ENCODE measurements around the gene APBA1. TPM values are rescaled to one million over a fixed set of nuclear protein-coding genes. Genes with fewer than 3 reads are reported as not detected.
"Not testable (repeated sequence)": the region's sequence is repeated elsewhere in the genome, so short reads cannot be mapped to it uniquely, and the experiment has no call there.

APBA1 gene
- total RNA-seq, 1 experiment from 2014 or later = not detected

- no peak overlapping the region for H3K9ac ChIP-seq (ENCODE audit: low read length)
- H3K4me2 ChIP-seq (ENCODE audit: low read depth, low read length, poor library complexity, severe bottlenecking) = no peak overlapping the region
- no peaks in the 10 kb centered on the region for H3K36me3 ChIP-seq (ENCODE audit: insufficient read depth, low read length)
- no peaks in the 10 kb centered on the region for H3K79me2 ChIP-seq (ENCODE audit: low read length)
- DNase-seq = no peak
- H3K4me3 ChIP-seq (ENCODE audit: low read length) = no peak overlapping the region
- no peaks in the 10 kb centered on the region for H3K9me3 ChIP-seq (ENCODE audit: low read length)
- H4K20me1 ChIP-seq (ENCODE audit: insufficient read depth, low read depth, low read length) = no peaks in the 10 kb centered on the region
- H3K4me1 ChIP-seq (ENCODE audit: low read length) = no peaks in the 10 kb centered on the region
- no peaks in the 10 kb centered on the region for H3K27me3 ChIP-seq (ENCODE audit: low read length)
- H3K27ac ChIP-seq (ENCODE audit: low read length) = no peak overlapping the region
- H2AFZ ChIP-seq (ENCODE audit: low read length) = no peak overlapping the region
- H3K9me2 ChIP-seq (replicated peaks; ENCODE audit: insufficient read depth, low read length) = no peaks in the 10 kb centered on the region
These were observed 229.0 kb downstream of the APBA1 start for GRCh38 chr9:69443178-69443577.

- no peaks in the 10 kb centered on the region for H3K9me3 ChIP-seq (ENCODE audit: low read length)
- no peaks in the 10 kb centered on the region for H3K9me2 ChIP-seq (replicated peaks; ENCODE audit: insufficient read depth, low read length)
- no peaks in the 10 kb centered on the region for H3K27me3 ChIP-seq (ENCODE audit: low read length)
- no peak overlapping the region for H3K27ac ChIP-seq (ENCODE audit: low read length)
- H3K4me3 ChIP-seq (ENCODE audit: low read length) = no peak overlapping the region
- H3K36me3 ChIP-seq (ENCODE audit: insufficient read depth, low read length) = no peaks in the 10 kb centered on the region
- H3K4me1 ChIP-seq (ENCODE audit: low read length) = no peaks in the 10 kb centered on the region
- no peak overlapping the region for H3K4me2 ChIP-seq (ENCODE audit: low read depth, low read length, poor library complexity, severe bottlenecking)
- H4K20me1 ChIP-seq (ENCODE audit: insufficient read depth, low read depth, low read length) = no peaks in the 10 kb centered on the region
- no peak overlapping the region for H2AFZ ChIP-seq (ENCODE audit: low read length)
- no peak for DNase-seq
- H3K9ac ChIP-seq (ENCODE audit: low read length) = no peak overlapping the region
- no peaks in the 10 kb centered on the region for H3K79me2 ChIP-seq (ENCODE audit: low read length)
These were observed 229.7 kb downstream of the APBA1 start for GRCh38 chr9:69442486-69442885.

- H4K20me1 ChIP-seq (ENCODE audit: insufficient read depth, low read depth, low read length); H3K36me3 ChIP-seq (ENCODE audit: insufficient read depth, low read length); H3K9me3 ChIP-seq (ENCODE audit: low read length); H3K4me3 ChIP-seq (ENCODE audit: low read length); H3K9ac ChIP-seq (ENCODE audit: low read length); H2AFZ ChIP-seq (ENCODE audit: low read length); H3K27ac ChIP-seq (ENCODE audit: low read length); H3K27me3 ChIP-seq (ENCODE audit: low read length); DNase-seq; H3K9me2 ChIP-seq (replicated peaks; ENCODE audit: insufficient read depth, low read length); H3K79me2 ChIP-seq (ENCODE audit: low read length); H3K4me2 ChIP-seq (ENCODE audit: low read depth, low read length, poor library complexity, severe bottlenecking); H3K4me1 ChIP-seq (ENCODE audit: low read length): not testable (repeated sequence)
These were observed 231.8 kb downstream of the APBA1 start for GRCh38 chr9:69440254-69440955.

DNA sequence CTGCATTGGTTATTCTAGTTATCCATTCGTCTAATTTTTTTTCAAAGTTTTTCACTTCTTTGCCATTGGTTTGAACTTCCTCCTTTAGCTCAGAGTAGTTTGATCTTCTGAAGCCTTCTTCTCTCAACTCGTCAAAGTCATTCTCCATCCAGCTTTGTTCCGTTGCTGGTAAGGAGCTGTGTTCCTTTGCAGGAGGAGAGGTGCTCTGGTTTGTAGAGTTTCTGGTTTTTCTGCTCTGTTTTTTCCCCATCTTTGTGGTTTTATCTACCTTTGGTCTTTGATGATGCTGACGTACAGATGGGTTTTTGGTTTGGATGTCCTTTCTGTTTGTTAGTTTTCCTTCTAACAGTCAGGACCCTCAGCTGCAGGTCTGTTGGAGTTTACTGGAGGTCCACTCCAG, 232.5 kb downstream of the APBA1 start:
- H3K27ac ChIP-seq (ENCODE audit: low read length); H2AFZ ChIP-seq (ENCODE audit: low read length); H3K4me2 ChIP-seq (ENCODE audit: low read depth, low read length, poor library complexity, severe bottlenecking); DNase-seq; H3K27me3 ChIP-seq (ENCODE audit: low read length); H3K9me2 ChIP-seq (replicated peaks; ENCODE audit: insufficient read depth, low read length); H3K79me2 ChIP-seq (ENCODE audit: low read length); H3K9me3 ChIP-seq (ENCODE audit: low read length); H3K4me3 ChIP-seq (ENCODE audit: low read length); H4K20me1 ChIP-seq (ENCODE audit: insufficient read depth, low read depth, low read length); H3K36me3 ChIP-seq (ENCODE audit: insufficient read depth, low read length); H3K9ac ChIP-seq (ENCODE audit: low read length); H3K4me1 ChIP-seq (ENCODE audit: low read length): not testable (repeated sequence)

DNA sequence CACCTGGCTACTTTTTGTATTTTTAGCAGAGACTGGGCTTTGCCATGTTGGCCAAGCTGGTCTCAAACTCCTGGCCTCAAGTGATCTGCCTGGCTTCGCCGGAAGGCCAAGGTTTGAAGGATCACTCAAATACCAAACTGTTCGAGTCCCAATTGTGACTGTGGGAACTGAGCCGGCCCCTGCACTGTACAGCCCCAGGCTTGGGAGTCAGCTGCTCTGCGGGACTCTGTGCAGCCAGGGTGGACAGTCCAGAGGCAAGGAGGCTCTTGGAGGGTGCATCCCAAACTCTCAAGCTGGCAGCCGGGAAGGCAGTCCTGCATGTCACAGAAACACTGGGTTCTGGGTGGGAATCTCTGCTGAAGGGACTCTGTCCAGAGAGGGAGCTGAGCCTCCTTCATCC, 238.2 kb downstream of the APBA1 start:
- Histone ChIP-seq H3K4me1 (ENCODE audit: low read length) (no peaks in the 10 kb centered on the region), H3K9ac (ENCODE audit: low read length) (no peak overlapping the region), H3K9me2 (replicated peaks; ENCODE audit: insufficient read depth, low read length) (no peaks in the 10 kb centered on the region), H3K27ac (ENCODE audit: low read length) (no peak overlapping the region), H3K9me3 (ENCODE audit: low read length) (no peaks in the 10 kb centered on the region), H3K4me3 (ENCODE audit: low read length) (no peak overlapping the region), H3K4me2 (ENCODE audit: low read depth, low read length, poor library complexity, severe bottlenecking) (no peak overlapping the region), H2AFZ (ENCODE audit: low read length) (no peak overlapping the region), H3K79me2 (ENCODE audit: low read length) (no peaks in the 10 kb centered on the region), H3K27me3 (ENCODE audit: low read length) (no peaks in the 10 kb centered on the region), H4K20me1 (ENCODE audit: insufficient read depth, low read depth, low read length) (no peaks in the 10 kb centered on the region), H3K36me3 (ENCODE audit: insufficient read depth, low read length) (no peaks in the 10 kb centered on the region)
- DNase-seq = no peak

DNA sequence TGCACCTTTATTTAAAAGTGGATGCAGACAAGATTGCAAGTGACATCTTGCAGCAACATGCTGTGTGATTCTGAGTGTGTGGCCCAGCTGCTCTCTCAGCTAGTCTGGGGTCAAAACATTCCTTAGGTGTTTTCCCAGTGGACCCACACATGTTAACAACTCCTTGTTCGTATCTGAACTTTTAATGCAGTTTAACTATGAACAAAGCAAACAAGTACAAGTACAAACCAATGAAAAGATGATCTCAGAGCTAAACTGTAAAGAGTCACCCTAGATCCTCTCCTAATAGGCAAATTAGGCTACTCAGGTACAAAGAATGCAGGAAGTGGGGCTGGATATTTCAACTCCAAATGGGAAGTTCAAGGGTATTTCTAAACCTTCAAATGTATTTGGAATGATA, 238.8 kb downstream of the APBA1 start:
- H3K36me3 ChIP-seq (ENCODE audit: insufficient read depth, low read length) = no peaks in the 10 kb centered on the region
- no peak overlapping the region for H3K27ac ChIP-seq (ENCODE audit: low read length)
- H3K27me3 ChIP-seq (ENCODE audit: low read length) = no peaks in the 10 kb centered on the region
- no peak overlapping the region for H3K9ac ChIP-seq (ENCODE audit: low read length)
- no peak overlapping the region for H2AFZ ChIP-seq (ENCODE audit: low read length)
- H3K4me1 ChIP-seq (ENCODE audit: low read length) = no peaks in the 10 kb centered on the region
- no peak for DNase-seq
- no peaks in the 10 kb centered on the region for H3K9me3 ChIP-seq (ENCODE audit: low read length)
- H3K4me2 ChIP-seq (ENCODE audit: low read depth, low read length, poor library complexity, severe bottlenecking) = no peak overlapping the region
- H4K20me1 ChIP-seq (ENCODE audit: insufficient read depth, low read depth, low read length) = no peaks in the 10 kb centered on the region
- no peaks in the 10 kb centered on the region for H3K9me2 ChIP-seq (replicated peaks; ENCODE audit: insufficient read depth, low read length)
- no peak overlapping the region for H3K4me3 ChIP-seq (ENCODE audit: low read length)
- H3K79me2 ChIP-seq (ENCODE audit: low read length) = no peaks in the 10 kb centered on the region

GRCh38 chr9:69432623-69433022, 239.5 kb downstream of the APBA1 start:
- no peak for DNase-seq
- H3K27me3 ChIP-seq (ENCODE audit: low read length) = no peaks in the 10 kb centered on the region
- no peaks in the 10 kb centered on the region for H3K36me3 ChIP-seq (ENCODE audit: insufficient read depth, low read length)
- H4K20me1 ChIP-seq (ENCODE audit: insufficient read depth, low read depth, low read length) = no peaks in the 10 kb centered on the region
- H3K4me3 ChIP-seq (ENCODE audit: low read length) = no peak overlapping the region
- no peaks in the 10 kb centered on the region for H3K9me2 ChIP-seq (replicated peaks; ENCODE audit: insufficient read depth, low read length)
- no peak overlapping the region for H3K9ac ChIP-seq (ENCODE audit: low read length)
- H2AFZ ChIP-seq (ENCODE audit: low read length) = no peak overlapping the region
- no peaks in the 10 kb centered on the region for H3K79me2 ChIP-seq (ENCODE audit: low read length)
- no peak overlapping the region for H3K27ac ChIP-seq (ENCODE audit: low read length)
- no peaks in the 10 kb centered on the region for H3K4me1 ChIP-seq (ENCODE audit: low read length)
- no peaks in the 10 kb centered on the region for H3K9me3 ChIP-seq (ENCODE audit: low read length)
- H3K4me2 ChIP-seq (ENCODE audit: low read depth, low read length, poor library complexity, severe bottlenecking) = no peak overlapping the region

GRCh38 chr9:69431777-69432176, 240.4 kb downstream of the APBA1 start:
- no peak overlapping the region for H3K4me2 ChIP-seq (ENCODE audit: low read depth, low read length, poor library complexity, severe bottlenecking)
- H3K79me2 ChIP-seq (ENCODE audit: low read length) = no peaks in the 10 kb centered on the region
- DNase-seq = no peak
- H3K4me1 ChIP-seq (ENCODE audit: low read length) = no peaks in the 10 kb centered on the region; the same call in 1 of the 2 replicates
- H3K36me3 ChIP-seq (ENCODE audit: insufficient read depth, low read length) = no peaks in the 10 kb centered on the region
- no peaks in the 10 kb centered on the region for H3K9me2 ChIP-seq (replicated peaks; ENCODE audit: insufficient read depth, low read length)
- H4K20me1 ChIP-seq (ENCODE audit: insufficient read depth, low read depth, low read length) = no peaks in the 10 kb centered on the region
- H3K27me3 ChIP-seq (ENCODE audit: low read length) = no peaks in the 10 kb centered on the region
- no peak overlapping the region for H3K9ac ChIP-seq (ENCODE audit: low read length)
- H3K4me3 ChIP-seq (ENCODE audit: low read length) = no peak overlapping the region
- no peak overlapping the region for H3K27ac ChIP-seq (ENCODE audit: low read length)
- no peaks in the 10 kb centered on the region for H3K9me3 ChIP-seq (ENCODE audit: low read length)
- H2AFZ ChIP-seq (ENCODE audit: low read length) = no peak overlapping the region

- H3K4me2 ChIP-seq (ENCODE audit: low read depth, low read length, poor library complexity, severe bottlenecking) = no peak overlapping the region
- H3K9me3 ChIP-seq (ENCODE audit: low read length) = no peaks in the 10 kb centered on the region
- no peak for DNase-seq
- no peaks in the 10 kb centered on the region for H4K20me1 ChIP-seq (ENCODE audit: insufficient read depth, low read depth, low read length)
- no peak overlapping the region for H3K27ac ChIP-seq (ENCODE audit: low read length)
- no peak overlapping the region for H2AFZ ChIP-seq (ENCODE audit: low read length)
- H3K4me3 ChIP-seq (ENCODE audit: low read length) = no peak overlapping the region
- no peaks in the 10 kb centered on the region for H3K36me3 ChIP-seq (ENCODE audit: insufficient read depth, low read length)
- no peaks in the 10 kb centered on the region for H3K9me2 ChIP-seq (replicated peaks; ENCODE audit: insufficient read depth, low read length)
- no peak overlapping the region for H3K9ac ChIP-seq (ENCODE audit: low read length)
- no peaks in the 10 kb centered on the region for H3K79me2 ChIP-seq (ENCODE audit: low read length)
- H3K27me3 ChIP-seq (ENCODE audit: low read length) = no peaks in the 10 kb centered on the region
- peaks cover 5% of the 10 kb centered on the region for H3K4me1 ChIP-seq (ENCODE audit: low read length)
These were observed 241.0 kb downstream of the APBA1 start for GRCh38 chr9:69431203-69431602.

All from Karpas-422 (cell line).